Activated T-cell treated with anti-CD3 and anti-CD28 coated beads, Interleukin-2, amount 50 U/mL, for 72 hours (primary cell): ENCODE results near the gene DNAJC10. TPM values are rescaled to one million over a fixed set of nuclear protein-coding genes. Genes with fewer than 3 reads are reported as not detected.

Experiments
- ATAC-seq, 2 donors: fragments of 150-1000 bp; cut with Tn5 transposase; replicated peaks in 1 of 2; 2 replicates each; pipeline ENCODE4 v1.10.0; 2021; ENCODE audit warnings: moderate library complexity in 2 of 2, mild to moderate bottlenecking in 1 of 2
- DNase-seq, 2 donors: peaks; one replicate each; pipeline ENCODE4 v3.0.0; 2021 to 2022; ENCODE audit warnings: mixed read lengths in 1 of 2
- H3K27ac Mint-ChIP-seq: one replicate; pipeline ENCODE4 v1.8.0; 2022; ENCODE audit warnings: mild to moderate bottlenecking, moderate library complexity, mixed read lengths
- H3K27me3 Mint-ChIP-seq: one replicate; pipeline ENCODE4 v1.8.0; 2022; ENCODE audit warnings: low read depth, mixed read lengths
- H3K36me3 Mint-ChIP-seq, 2 donors: one replicate each; pipeline ENCODE4 v1.8.0; 2022; ENCODE audit warnings: mixed read lengths in 2 of 2, mild to moderate bottlenecking in 1 of 2; ENCODE audit not compliant: insufficient read depth in 2 of 2
- H3K4me1 Mint-ChIP-seq: one replicate; pipeline ENCODE4 v1.8.0; 2022; ENCODE audit warnings: low read depth, mixed read lengths
- H3K4me3 Mint-ChIP-seq, 2 donors: one replicate each; pipeline ENCODE4 v1.8.0; 2022; ENCODE audit warnings: mild to moderate bottlenecking in 2 of 2, mixed read lengths in 2 of 2, moderate library complexity in 2 of 2
- H3K9me3 Mint-ChIP-seq, 2 donors: one replicate each; pipeline ENCODE4 v1.8.0; 2022; ENCODE audit warnings: mixed read lengths in 2 of 2
- total RNA-seq, 2 donors: library from RNA; stranded (reverse); gene quantifications; one replicate each; pipeline ENCODE4 v1.2.3, GENCODE V29; 2022

Gene DNAJC10
- total RNA-seq, 2 donors from 2014 or later, result 50.9 to 57.5 TPM

GRCh38 chr2:182817558-182817957, 101.5 kb downstream of the DNAJC10 start:
- Mint-ChIP-seq H3K27me3 (peaks cover 4% of the 10 kb centered on the region), H3K4me3 (no peak overlapping the region), H3K27ac (no peak overlapping the region), H3K4me1 (no peaks in the 10 kb centered on the region), H3K36me3 (no peaks in the 10 kb centered on the region), H3K9me3 (no peaks in the 10 kb centered on the region)
- DNase-seq (no peak), ATAC-seq (no peak)

DNA sequence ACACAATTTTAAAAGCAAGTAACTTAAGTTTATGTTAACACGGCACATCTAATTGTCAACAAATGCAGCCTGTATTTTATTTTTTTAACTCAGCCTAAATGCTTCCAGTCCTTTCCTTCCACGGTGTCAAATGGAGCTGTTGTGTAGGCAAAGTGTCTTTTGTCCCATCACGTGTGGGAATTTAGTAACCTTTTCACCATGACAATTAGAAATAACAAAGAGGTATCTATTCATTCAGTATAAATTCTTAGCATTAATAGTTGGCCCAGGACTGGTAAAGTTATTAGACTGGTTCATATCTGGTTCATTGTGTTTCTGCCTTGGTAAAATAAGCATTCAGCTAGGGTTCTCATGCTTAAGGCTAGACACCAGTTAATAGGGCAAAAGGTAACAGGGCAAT, 102.4 kb downstream of the DNAJC10 start:
- no peak overlapping the region for H3K27ac Mint-ChIP-seq
- no peaks in the 10 kb centered on the region for H3K9me3 Mint-ChIP-seq
- ATAC-seq (no peak), DNase-seq (no peak)
- H3K4me3 Mint-ChIP-seq, result no peak overlapping the region
- H3K36me3 Mint-ChIP-seq, result no peaks in the 10 kb centered on the region
- H3K27me3 Mint-ChIP-seq, result peaks cover 4% of the 10 kb centered on the region
- H3K4me1 Mint-ChIP-seq, result no peaks in the 10 kb centered on the region

DNA sequence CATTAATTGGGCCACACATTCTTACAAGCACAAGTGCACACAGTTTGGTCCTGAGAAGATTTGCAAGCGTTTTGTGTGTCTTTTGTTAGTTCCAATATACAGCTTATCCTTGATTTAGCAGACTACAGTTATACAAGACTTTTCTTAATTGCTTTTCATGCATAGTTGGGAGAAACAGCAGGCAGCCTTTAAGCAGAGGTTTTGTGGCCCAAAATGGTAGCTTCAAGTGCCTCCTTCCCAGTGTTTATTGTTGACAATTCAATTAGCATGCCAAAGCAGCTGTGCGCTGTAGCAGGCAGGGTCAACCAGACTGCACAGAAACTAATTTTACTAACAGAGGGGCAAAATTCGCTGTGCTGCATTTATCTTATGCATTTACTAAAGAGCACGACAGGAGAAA, 102.9 kb downstream of the DNAJC10 start:
- no peak overlapping the region for H3K27ac Mint-ChIP-seq
- peaks cover 4% of the 10 kb centered on the region for H3K27me3 Mint-ChIP-seq
- no peaks in the 10 kb centered on the region for H3K4me1 Mint-ChIP-seq
- H3K36me3 Mint-ChIP-seq, result no peaks in the 10 kb centered on the region
- DNase-seq (no peak), ATAC-seq (no peak)
- no peak overlapping the region for H3K4me3 Mint-ChIP-seq
- H3K9me3 Mint-ChIP-seq, result no peaks in the 10 kb centered on the region

DNA sequence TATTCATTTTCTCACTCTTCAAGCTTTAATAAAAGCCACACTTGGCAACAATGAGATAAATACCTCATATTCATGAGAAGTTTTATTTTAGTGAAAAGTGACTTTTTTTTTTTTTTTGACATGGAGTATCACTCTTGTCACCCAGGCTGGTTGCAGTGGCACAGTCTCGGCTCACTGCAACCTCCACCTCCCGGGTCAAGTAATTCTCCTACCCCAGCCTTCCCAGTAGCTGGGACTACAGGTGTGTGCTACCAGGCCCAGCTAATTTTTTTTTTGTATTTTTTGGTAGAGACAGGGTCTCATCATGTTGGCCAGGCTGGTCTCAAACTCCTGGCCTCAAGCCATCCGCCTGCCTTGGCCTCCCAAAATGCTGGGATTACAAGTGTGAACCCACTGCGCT, 103.4 kb downstream of the DNAJC10 start:
- H3K4me3 Mint-ChIP-seq, result no peak overlapping the region
- no peaks in the 10 kb centered on the region for H3K4me1 Mint-ChIP-seq
- H3K27ac Mint-ChIP-seq, result no peak overlapping the region
- peaks cover under 1% of the 10 kb centered on the region for H3K27me3 Mint-ChIP-seq
- no peaks in the 10 kb centered on the region for H3K9me3 Mint-ChIP-seq
- ATAC-seq, result no peak
- no peaks in the 10 kb centered on the region for H3K36me3 Mint-ChIP-seq
- no peak for DNase-seq

GRCh38 chr2:182821182-182821581, 105.1 kb downstream of the DNAJC10 start:
- no peak for DNase-seq
- no peak for ATAC-seq
- H3K4me1 Mint-ChIP-seq, result no peaks in the 10 kb centered on the region
- H3K36me3 Mint-ChIP-seq, result no peaks in the 10 kb centered on the region
- H3K4me3 Mint-ChIP-seq, result no peak overlapping the region
- no peaks in the 10 kb centered on the region for H3K9me3 Mint-ChIP-seq
- H3K27ac Mint-ChIP-seq, result no peak overlapping the region
- H3K27me3 Mint-ChIP-seq, result no peaks in the 10 kb centered on the region

GRCh38 chr2:182822733-182823132, 106.7 kb downstream of the DNAJC10 start:
- H3K4me1 Mint-ChIP-seq, result no peaks in the 10 kb centered on the region

DNA sequence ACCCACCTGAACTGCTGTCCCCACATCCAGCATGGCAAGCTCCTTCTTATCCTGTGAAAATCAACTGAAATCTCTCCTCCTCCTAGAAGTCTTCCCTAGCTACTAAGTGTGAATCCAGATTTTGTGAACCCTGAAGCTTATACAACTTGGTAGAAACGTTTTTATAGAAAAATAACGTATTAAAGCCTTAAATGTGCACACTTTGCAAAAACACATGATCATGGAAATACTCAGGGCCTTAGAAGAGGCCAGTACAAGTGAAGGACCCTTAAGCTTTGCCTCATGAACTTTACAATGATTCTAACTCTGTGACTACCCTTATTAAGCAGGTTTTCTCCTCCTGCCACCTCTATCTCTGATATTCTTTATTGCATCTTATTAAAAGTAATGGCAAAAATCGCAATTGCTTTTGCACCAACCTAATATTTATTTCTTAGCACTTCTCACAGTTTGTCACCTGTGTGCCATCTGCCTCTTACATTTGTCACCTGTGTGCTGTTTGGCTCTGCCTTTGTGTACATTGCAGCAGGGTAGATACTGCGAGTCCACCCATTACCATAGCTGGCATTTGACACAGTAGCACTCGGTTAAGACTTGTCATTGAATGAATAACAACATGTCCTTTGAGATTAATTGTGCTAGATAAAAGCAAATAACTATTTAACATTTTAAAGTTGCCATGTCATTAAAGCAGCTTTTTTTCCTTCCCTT, 108.2 kb downstream of the DNAJC10 start:
- Mint-ChIP-seq H3K36me3 (no peaks in the 10 kb centered on the region), H3K27me3 (peaks cover 10% of the 10 kb centered on the region), H3K27ac (no peak overlapping the region), H3K4me1 (no peaks in the 10 kb centered on the region), H3K9me3 (no peaks in the 10 kb centered on the region), H3K4me3 (no peak overlapping the region)
- ATAC-seq, result no peak
- DNase-seq, result no peak

More at GRCh38 chr2:182822733-182823132, 106.7 kb downstream of the DNAJC10 start:
- no peak for DNase-seq
- Mint-ChIP-seq H3K9me3 (no peaks in the 10 kb centered on the region), H3K36me3 (no peaks in the 10 kb centered on the region), H3K27me3 (no peaks in the 10 kb centered on the region), H3K4me3 (no peak overlapping the region), H3K27ac (no peak overlapping the region)
- ATAC-seq, result no peak

DNA sequence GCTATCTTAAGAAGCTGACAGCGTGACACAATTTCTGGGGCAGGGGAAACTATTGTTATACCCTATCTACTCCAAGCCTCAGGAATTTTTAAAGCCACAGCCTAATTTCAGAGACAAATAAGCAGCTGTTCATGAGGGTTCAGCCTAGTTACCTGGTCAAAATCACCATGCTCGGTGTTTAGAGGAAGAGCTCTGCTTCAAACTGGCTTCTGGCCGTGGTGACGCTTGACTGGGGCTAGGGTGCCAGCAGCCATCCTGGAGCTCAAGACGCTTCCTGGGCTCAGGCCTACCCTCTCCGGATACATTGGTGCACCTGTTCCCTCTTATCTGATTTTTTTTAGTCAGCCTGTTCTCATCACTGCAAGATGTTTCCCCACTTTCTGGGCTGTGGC, 108.7 kb downstream of the DNAJC10 start:
- Mint-ChIP-seq H3K36me3 (no peaks in the 10 kb centered on the region), H3K4me1 (no peaks in the 10 kb centered on the region), H3K4me3 (no peak overlapping the region), H3K27ac (no peak overlapping the region), H3K27me3 (peaks cover 11% of the 10 kb centered on the region), H3K9me3 (no peaks in the 10 kb centered on the region)
- DNase-seq (no peak), ATAC-seq (no peak)

- ATAC-seq (no peak), DNase-seq (no peak)
- H3K36me3 Mint-ChIP-seq, result no peaks in the 10 kb centered on the region
- no peak overlapping the region for H3K27ac Mint-ChIP-seq
- H3K9me3 Mint-ChIP-seq, result no peaks in the 10 kb centered on the region
- H3K4me3 Mint-ChIP-seq, result no peak overlapping the region
- H3K4me1 Mint-ChIP-seq, result no peaks in the 10 kb centered on the region
- peaks cover 11% of the 10 kb centered on the region for H3K27me3 Mint-ChIP-seq
Observed at GRCh38 chr2:182826064-182826463, 110.0 kb downstream of the DNAJC10 start.

DNA sequence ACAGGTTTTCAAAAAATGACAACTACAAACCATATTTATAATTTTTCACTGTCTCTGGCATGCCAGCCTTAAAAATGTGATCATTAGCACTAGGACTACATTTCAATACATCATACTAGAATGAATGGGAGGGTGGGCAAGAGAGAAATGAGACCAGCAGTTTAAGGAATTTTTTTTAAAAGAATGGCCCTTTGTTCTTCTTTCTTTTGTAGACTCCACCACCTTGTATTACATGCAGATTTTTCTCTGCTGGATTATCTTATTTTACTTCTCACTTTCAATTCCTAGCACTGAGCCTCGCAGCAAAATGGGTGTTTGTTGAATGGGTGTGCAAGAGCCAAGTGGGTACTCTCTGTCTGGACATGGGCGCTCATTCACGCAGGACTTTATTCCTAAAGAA, 110.4 kb downstream of the DNAJC10 start:
- no peaks in the 10 kb centered on the region for H3K36me3 Mint-ChIP-seq
- no peak overlapping the region for H3K4me3 Mint-ChIP-seq
- H3K27me3 Mint-ChIP-seq, result peaks cover 11% of the 10 kb centered on the region
- no peak overlapping the region for H3K27ac Mint-ChIP-seq
- H3K9me3 Mint-ChIP-seq, result no peaks in the 10 kb centered on the region
- no peaks in the 10 kb centered on the region for H3K4me1 Mint-ChIP-seq
- ATAC-seq, result no peak
- DNase-seq, result no peak

- ATAC-seq (no peak), DNase-seq (no peak)
- Mint-ChIP-seq H3K4me3 (no peak overlapping the region), H3K4me1 (no peaks in the 10 kb centered on the region), H3K27ac (no peak overlapping the region), H3K9me3 (no peaks in the 10 kb centered on the region), H3K27me3 (peaks cover 11% of the 10 kb centered on the region), H3K36me3 (no peaks in the 10 kb centered on the region)
Observed at GRCh38 chr2:182827182-182827879, 111.3 kb downstream of the DNAJC10 start.

- H3K27me3 Mint-ChIP-seq, result peaks cover 25% of the 10 kb centered on the region
- DNase-seq (no peak), ATAC-seq (no peak)
- no peak overlapping the region for H3K27ac Mint-ChIP-seq
- no peak overlapping the region for H3K4me3 Mint-ChIP-seq
- H3K4me1 Mint-ChIP-seq, result no peaks in the 10 kb centered on the region
- no peaks in the 10 kb centered on the region for H3K36me3 Mint-ChIP-seq
- H3K9me3 Mint-ChIP-seq, result no peaks in the 10 kb centered on the region
Observed at GRCh38 chr2:182831101-182831500, 115.0 kb downstream of the DNAJC10 start.

- Mint-ChIP-seq H3K9me3 (no peaks in the 10 kb centered on the region), H3K4me1 (no peaks in the 10 kb centered on the region), H3K27me3 (peaks cover 25% of the 10 kb centered on the region), H3K27ac (no peak overlapping the region), H3K4me3 (no peak overlapping the region), H3K36me3 (no peaks in the 10 kb centered on the region)
- ATAC-seq (no peak), DNase-seq (no peak)
Observed at GRCh38 chr2:182831921-182832320, 115.9 kb downstream of the DNAJC10 start.
